GM18505 (cell line): ENCODE measurements around the gene AUP1.

ENCODE experiments used
- ATAC-seq: cut with Tn5 transposase; IDR thresholded peaks from one replicate; pipeline ENCODE4 v1.9.1; 2021; ENCODE audit not compliant: unreplicated experiment
- POLR2A ChIP-seq: IDR thresholded peaks from 4 replicates; pipeline ENCODE4 v1.6.1; 2011; ENCODE audit warnings: borderline replicate concordance; ENCODE audit not compliant: insufficient read depth, insufficient read length; ENCODE audit errors: extremely low read depth

Gene AUP1

DNA sequence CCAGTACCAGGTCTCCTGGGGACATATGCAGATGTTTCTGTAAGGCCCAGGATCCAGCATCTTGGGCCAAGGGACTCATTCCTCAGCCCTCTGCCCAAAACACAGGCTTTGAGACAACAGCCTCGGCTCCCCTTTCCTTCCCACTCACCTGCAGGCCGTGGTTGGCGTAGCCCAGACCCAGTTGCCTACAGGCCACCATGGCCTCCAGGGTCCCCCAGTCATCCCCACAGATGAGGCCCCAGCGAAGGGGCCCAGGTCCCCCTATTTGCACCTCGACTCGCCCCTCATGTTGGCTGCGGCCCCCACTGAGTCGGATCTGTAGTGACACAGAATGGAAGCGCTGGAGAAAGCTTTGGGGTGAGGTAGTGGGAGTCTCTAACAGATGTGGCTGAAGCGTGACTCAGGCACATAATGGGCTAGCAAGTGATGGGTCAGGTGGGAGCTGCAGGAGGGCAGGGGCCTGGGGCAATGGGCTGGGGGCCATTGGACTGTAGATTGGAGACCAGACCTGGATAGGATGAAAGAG, 6.0 kb upstream of the AUP1 start:
- no peak for ATAC-seq
- no peak for TF ChIP-seq POLR2A

DNA sequence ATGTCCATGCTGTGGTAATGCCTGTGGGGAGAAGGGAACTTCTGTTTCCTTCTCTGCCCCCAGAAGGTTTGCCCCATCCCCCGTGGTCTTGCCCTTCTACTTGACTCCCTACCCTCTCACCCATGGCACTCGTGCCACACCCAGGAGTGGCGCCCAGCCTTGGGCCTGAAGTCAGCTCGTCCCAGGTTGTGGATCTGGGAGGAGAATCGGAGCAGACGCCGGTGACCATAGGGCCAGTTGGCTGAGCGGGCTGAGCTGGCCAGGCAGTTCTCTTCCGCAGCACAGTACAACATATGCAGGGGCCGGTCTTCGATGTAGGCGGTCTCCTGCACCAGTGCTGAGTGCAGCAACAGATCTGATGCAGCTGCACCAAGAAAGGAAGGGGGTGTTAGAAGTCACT, 4.9 kb upstream of the AUP1 start:
- no peak for TF ChIP-seq POLR2A
- ATAC-seq, result no peak

DNA sequence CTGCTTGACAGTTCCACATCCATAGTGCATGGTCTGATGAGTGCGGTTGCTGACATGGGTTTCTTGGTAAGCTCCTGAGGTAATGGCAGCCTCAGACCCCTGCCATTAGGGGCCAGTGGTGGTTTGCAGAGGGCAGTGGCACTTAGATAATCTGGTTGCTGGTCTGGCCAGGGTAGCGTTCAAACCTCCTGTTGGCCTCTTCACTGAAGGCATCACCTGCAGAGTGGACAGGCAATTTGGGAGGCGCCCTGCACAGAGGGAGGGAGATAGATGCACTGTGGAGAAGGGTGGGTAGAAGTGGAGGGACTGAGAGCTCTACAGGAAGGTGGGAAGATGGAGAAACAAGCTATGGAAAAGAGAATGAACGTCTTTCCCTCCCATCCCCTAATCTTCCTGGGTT, 4.0 kb upstream of the AUP1 start:
- ATAC-seq, result no peak
- no peak for TF ChIP-seq POLR2A

GRCh38 chr2:74532222-74532621, 2.7 kb upstream of the AUP1 start:
- no peak for ATAC-seq
- TF ChIP-seq POLR2A, result no peak

DNA sequence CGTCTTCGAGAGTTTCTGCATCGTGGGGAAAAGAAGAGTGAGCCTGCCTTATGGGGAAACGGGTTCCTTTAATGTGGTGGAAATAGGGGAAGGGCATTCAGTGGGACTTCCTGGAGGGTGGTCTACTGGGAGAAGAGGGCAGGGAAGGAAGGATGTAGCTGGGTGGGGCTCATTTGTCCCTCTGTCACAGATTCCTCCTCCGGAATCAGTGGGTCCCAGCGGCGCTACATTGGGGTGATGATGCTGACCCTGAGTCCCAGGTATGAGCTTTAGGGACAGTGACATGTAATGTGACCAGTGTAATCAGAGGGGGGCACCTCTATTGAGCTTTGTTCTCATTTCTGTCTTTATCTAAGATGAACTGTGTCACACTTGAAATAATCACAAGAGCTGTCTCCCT, 2.2 kb upstream of the AUP1 start:
- TF ChIP-seq POLR2A, result peak; percentile 34
- no peak for ATAC-seq

DNA sequence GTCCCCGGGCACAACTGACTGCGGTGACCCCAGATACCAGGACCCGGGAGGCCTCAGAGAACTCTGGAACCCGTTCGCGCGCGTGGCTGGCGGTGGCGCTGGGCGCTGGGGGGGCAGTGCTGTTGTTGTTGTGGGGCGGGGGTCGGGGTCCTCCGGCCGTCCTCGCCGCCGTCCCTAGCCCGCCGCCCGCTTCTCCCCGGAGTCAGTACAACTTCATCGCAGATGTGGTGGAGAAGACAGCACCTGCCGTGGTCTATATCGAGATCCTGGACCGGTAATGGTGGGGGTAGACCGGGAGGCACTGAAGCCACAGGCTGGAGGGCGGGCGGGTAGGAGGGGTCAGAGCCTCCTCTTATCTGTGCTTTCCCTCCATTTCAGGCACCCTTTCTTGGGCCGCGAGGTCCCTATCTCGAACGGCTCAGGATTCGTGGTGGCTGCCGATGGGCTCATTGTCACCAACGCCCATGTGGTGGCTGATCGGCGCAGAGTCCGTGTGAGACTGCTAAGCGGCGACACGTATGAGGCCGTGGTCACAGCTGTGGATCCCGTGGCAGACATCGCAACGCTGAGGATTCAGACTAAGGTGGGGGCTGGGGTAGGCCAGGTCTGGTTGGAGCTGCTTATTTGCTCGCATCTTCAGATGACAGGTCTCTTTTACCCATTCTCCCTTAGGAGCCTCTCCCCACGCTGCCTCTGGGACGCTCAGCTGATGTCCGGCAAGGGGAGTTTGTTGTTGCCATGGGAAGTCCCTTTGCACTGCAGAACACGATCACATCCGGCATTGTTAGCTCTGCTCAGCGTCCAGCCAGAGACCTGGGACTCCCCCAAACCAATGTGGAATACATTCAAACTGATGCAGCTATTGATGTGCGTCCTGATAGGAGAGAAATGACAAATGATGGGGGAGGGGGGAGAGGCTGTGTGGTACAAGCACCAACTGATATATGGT, 1.0 kb upstream of the AUP1 start:
- TF ChIP-seq POLR2A, result peak; percentile 72
- no peak for ATAC-seq

- no peak for TF ChIP-seq POLR2A
- peak; percentile 14 for ATAC-seq
Observed at GRCh38 chr2:74528600-74529356, 728 bp downstream of the AUP1 start.

DNA sequence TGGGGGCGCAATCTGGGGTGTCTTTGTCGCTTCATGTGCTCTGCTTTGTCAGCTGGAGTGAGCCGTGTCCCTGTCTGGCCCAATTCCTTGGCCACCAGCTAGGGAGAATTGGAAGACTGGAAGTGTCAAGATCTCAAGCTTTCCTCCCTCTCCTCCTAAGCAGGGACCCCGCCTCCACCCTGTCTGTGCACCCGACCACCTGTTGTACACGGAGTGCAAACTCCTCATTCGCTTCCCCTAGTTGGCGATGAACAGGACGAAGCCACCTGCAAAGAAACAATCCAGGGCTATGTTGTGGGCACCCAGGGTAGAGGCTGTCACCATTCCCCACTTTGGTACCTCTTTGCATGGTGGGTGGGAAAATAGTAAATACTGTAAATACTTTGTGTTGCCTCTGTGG, 1.8 kb downstream of the AUP1 start:
- TF ChIP-seq POLR2A, result no peak
- no peak for ATAC-seq

DNA sequence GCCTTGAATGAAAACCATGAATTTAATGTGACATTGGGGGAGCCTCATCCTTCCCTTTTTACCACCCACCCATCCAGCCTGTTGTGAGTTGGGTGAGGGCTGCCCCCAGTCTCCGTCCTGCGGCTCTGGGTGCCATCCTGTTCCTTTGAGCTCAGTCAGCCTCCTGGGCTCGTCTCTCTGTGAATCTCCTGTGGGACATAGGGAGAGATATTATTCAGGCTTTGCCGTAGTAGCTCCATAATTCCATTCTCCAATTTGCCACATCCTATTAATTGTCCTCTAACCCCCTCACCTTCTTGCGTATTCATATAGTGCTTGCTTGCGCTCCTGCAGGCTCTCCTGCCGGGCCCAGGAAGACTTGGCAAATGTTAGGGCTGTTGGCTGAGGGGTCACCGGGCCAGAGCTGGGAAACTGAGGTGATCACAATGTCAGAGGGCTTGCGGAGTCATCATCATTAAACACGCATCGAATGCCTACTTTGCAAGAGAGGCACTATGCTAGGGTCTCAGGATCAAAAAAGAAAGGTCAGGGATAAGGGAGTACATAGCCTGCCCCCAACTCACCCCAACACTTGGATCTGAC, 2.8 kb downstream of the AUP1 start:
- TF ChIP-seq POLR2A, result no peak
- no peak for ATAC-seq

- TF ChIP-seq POLR2A, result no peak
- no peak for ATAC-seq
Observed at GRCh38 chr2:74525717-74526648, 3.5 kb downstream of the AUP1 start, which contains the start of gene DQX1. TSS of gene DQX1 (minus strand) at chr2:74526231. CDS start at chr2:74525729, 502 bp downstream.

DNA sequence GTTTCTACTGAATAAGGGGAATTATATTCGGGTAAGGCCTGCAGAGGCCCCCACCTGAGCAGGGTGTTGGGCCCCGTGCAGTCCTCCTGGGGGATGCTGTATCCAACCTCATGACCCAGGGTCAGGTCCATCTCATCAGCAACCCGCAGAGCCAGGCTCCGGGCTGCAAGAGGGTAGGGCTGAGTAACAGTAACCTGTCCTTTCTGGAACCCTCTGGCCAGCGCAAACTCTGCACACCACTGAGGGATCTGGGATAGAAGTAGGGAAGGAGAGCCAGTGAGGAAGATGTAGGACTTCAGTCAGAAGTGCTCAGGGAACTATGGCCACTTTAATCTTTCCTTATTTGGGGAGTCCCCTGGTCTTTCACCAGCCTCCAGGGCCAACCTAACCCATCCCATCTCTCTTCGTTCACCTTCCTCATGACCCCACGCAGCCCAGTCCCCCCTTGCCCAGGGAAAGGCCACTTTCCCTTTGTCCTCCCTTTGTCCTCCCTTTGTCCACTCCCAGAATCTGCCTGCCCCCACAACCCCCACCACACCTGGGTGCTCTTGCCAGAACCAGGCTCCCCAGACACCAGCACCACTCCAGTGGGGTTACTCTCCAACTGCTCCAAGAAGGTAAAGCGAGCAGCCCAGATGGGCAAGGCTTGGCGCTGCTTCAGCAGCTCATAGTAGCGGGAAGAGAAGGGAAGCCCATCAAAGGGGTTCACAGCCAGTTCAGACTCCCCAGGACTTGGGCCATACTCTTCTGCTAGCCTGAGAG, 4.4 kb downstream of the AUP1 start:
- no peak for ATAC-seq

DNA sequence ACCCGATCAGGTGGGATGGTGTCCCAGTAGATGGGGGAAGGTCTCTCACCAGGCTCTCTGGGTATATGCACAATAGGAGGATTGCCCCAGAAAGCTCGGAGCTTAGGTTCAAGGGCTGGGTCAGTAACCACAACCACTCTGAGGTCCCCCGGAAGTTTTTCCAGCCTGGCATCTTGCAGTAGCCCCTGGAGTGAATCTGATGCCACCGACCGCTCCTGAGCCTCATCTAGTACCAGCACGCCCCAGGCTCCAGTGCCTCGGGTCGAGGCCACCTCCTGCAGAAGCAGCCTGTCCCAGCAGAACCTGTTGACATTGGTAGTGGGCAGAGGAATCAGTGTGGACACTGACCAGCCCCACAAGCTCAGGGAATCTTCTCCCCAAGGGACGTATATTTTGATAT, 5.5 kb downstream of the AUP1 start:
- no peak for TF ChIP-seq POLR2A
- ATAC-seq, result no peak

More for the DNA sequence above, 4.4 kb downstream of the AUP1 start:
- TF ChIP-seq POLR2A, result no peak
